B cell (primary cell): Measurements from ENCODE around the gene LAMTOR2. TPM values are rescaled to one million over a fixed set of nuclear protein-coding genes. Genes with fewer than 3 reads are reported as not detected.

Experiments
- ATAC-seq: fragments of 200-7000 bp; cut with Tn5 transposase; one replicate; pipeline ENCODE4 v1.10.0; 2021; ENCODE audit warnings: low read depth, mild to moderate bottlenecking, moderate number of reproducible peaks, moderate library complexity
- CTCF ChIA-PET: fragments of 350-600 bp; sonication (Branson Sonifier 250); formaldehyde crosslinking; loops from one replicate; lab custom pipeline; 2021; ENCODE audit warnings: antibody characterized with exemption, inconsistent platforms; lab: Charles Lee
- POLR2A ChIA-PET: fragments of 350-600 bp; sonication (Branson Sonifier 250); formaldehyde crosslinking; loops from one replicate; lab custom pipeline; 2021; ENCODE audit warnings: antibody characterized with exemption; lab: Charles Lee
- DNase-seq: peaks from one replicate; pipeline ENCODE4 v3.0.0; 2013
- H2AFZ ChIP-seq: 2 replicates; pipeline ENCODE4 v1.6.1; 2012; ENCODE audit warnings: mild to moderate bottlenecking, low read depth, low read length; ENCODE audit not compliant: insufficient read depth, poor library complexity, severe bottlenecking
- H3K27ac ChIP-seq, 2 donors: 1 replicate in 1 of 2; 2 replicates in 1 of 2; pipeline ENCODE4 v1.5.1; 2012 to 2013; ENCODE audit warnings: low read length in 2 of 2, mild to moderate bottlenecking in 2 of 2, moderate library complexity in 1 of 2
- H3K27me3 ChIP-seq, 4 experiments: fragments of 200-600 bp in 1 of 4; sonication (generic) in 1 of 4; replicated peaks in 1 of 4; 1 replicate in 2 of 4; 2 replicates in 2 of 4; pipeline versions ENCODE4 v1.6.1 to v1.7.0; 2013 to 2016; ENCODE audit warnings: low read length in 3 of 4, mild to moderate bottlenecking in 2 of 4, mixed read lengths in 1 of 4, moderate library complexity in 1 of 4; ENCODE audit not compliant: insufficient read depth in 4 of 4, control insufficient read depth in 3 of 4; ENCODE audit errors: control extremely low read depth in 1 of 4
- H3K36me3 ChIP-seq, 2 experiments: replicated peaks in 1 of 2; 1 replicate in 1 of 2; 2 replicates in 1 of 2; pipeline versions ENCODE4 v1.6.1 to v1.7.1; 2013; ENCODE audit warnings: low read length in 1 of 2; ENCODE audit not compliant: insufficient read depth in 2 of 2, control insufficient read depth in 1 of 2; ENCODE audit errors: control extremely low read depth in 1 of 2, extremely low read depth in 1 of 2
- H3K4me1 ChIP-seq, 2 donors: fragments of 200-600 bp in 1 of 2; sonication (generic) in 1 of 2; 1 replicate in 1 of 2; 2 replicates in 1 of 2; pipeline versions ENCODE4 v1.5.1 to v1.6.1; 2013 to 2017; ENCODE audit warnings: low read length in 2 of 2; ENCODE audit not compliant: control insufficient read depth in 2 of 2, insufficient read depth in 2 of 2
- H3K4me2 ChIP-seq: replicated peaks from 2 replicates; pipeline ENCODE3; 2012; ENCODE audit warnings: mild to moderate bottlenecking, low read depth, low read length; ENCODE audit not compliant: poor library complexity, severe bottlenecking
- H3K4me3 ChIP-seq, 5 experiments: fragments of 200-600 bp in 1 of 5; sonication (generic) in 1 of 5; 1 replicate in 3 of 5; 2 replicates in 2 of 5; pipeline versions ENCODE4 v1.5.1 to v1.7.0; 2011 to 2016; ENCODE audit warnings: low read length in 4 of 5, mild to moderate bottlenecking in 4 of 5, low read depth in 2 of 5, control low read depth in 1 of 5, moderate library complexity in 1 of 5; ENCODE audit not compliant: insufficient read depth in 1 of 5; ENCODE audit errors: control extremely low read depth in 1 of 5, extremely low read depth in 1 of 5
- H3K79me2 ChIP-seq: fragments of 200-600 bp; sonication (generic); one replicate; pipeline ENCODE4 v1.6.0; 2016; ENCODE audit warnings: low read length; ENCODE audit not compliant: control insufficient read depth, insufficient read depth
- H3K9ac ChIP-seq: fragments of 200-600 bp; sonication (generic); 2 replicates; pipeline ENCODE4 v1.6.1; 2017; ENCODE audit warnings: mild to moderate bottlenecking, low read length, moderate library complexity
- H3K9me3 ChIP-seq, 3 donors: one replicate each; pipeline versions ENCODE4 v1.6.1 to v1.7.1; 2013; ENCODE audit warnings: low read length in 2 of 3; ENCODE audit not compliant: control insufficient read depth in 2 of 3, insufficient read depth in 1 of 3; ENCODE audit errors: control extremely low read depth in 1 of 3
- H4K20me1 ChIP-seq: 2 replicates; pipeline ENCODE4 v1.6.0; 2012; ENCODE audit warnings: mild to moderate bottlenecking, low read length; ENCODE audit not compliant: insufficient read depth, control insufficient read depth, poor library complexity, severe bottlenecking
- H3K27ac Mint-ChIP-seq: one replicate; pipeline ENCODE4 v1.8.0; 2021; ENCODE audit warnings: mixed read lengths
- H3K27me3 Mint-ChIP-seq: one replicate; pipeline ENCODE4 v1.8.0; 2021; ENCODE audit warnings: mixed read lengths
- H3K4me1 Mint-ChIP-seq: one replicate; pipeline ENCODE4 v1.8.0; 2021; ENCODE audit warnings: mixed read lengths
- H3K4me3 Mint-ChIP-seq: one replicate; pipeline ENCODE4 v1.8.0; 2021; ENCODE audit warnings: mixed read lengths
- H3K9me3 Mint-ChIP-seq: one replicate; pipeline ENCODE4 v1.8.0; 2022; ENCODE audit warnings: mixed read lengths; ENCODE audit not compliant: insufficient read depth
- CTCF ChIP-seq: fragments of 200-600 bp; IDR thresholded peaks from one replicate; pipeline ENCODE4 v1.8.0; 2022; ENCODE audit warnings: antibody characterized with exemption, mild to moderate bottlenecking
- EZH2 ChIP-seq: IDR thresholded peaks from 2 replicates; pipeline ENCODE4 v1.6.1; 2012; ENCODE audit warnings: borderline replicate concordance, low read depth, mild to moderate bottlenecking, moderate library complexity, low read length; ENCODE audit not compliant: insufficient read depth, poor library complexity, severe bottlenecking
- WGBS: methylation state at CpG from one replicate; pipeline ENCODE4 v1.1.5; 2013; ENCODE audit warnings: missing lambda C conversion rate; ENCODE audit not compliant: insufficient coverage; 5-methylcytosine and 5-hydroxymethylcytosine counted together
- intact Hi-C: fragments of 100-400 bp; cut with micrococcal nuclease; formaldehyde crosslinking; loops from one replicate; pipeline ENCODE4 v1.10.0; 2022
- polyA plus RNA-seq: library from polyadenylated mRNA; depleted of rRNA; stranded (reverse); fragments of >200 nt; gene quantifications from 2 replicates; pipeline ENCODE4 v1.2.3, GENCODE V29; 2012
- total RNA-seq, 2 donors: library from RNA; stranded (reverse); fragments of 120-200 nt in 1 of 2; gene quantifications; 1 replicate in 1 of 2; 2 replicates in 1 of 2; pipeline versions ENCODE4 v1.2.3 to v1.2.4, GENCODE V29; 2013 to 2022

LAMTOR2 gene
- total and polyA plus RNA-seq, 2 donors (not counting 1 experiment from before 2014, with no cell fraction given): 31.5 to 55.9 TPM

GRCh38 chr1:156083800-156084790 lies 29.5 kb downstream of the LAMTOR2 start:
- Histone ChIP-seq H3K79me2 (no peaks in the 10 kb centered on the region), H3K4me3 (no peak overlapping the region), H3K9me3 (no peaks in the 10 kb centered on the region), H3K36me3 (no peaks in the 10 kb centered on the region), H3K4me2 (no peak overlapping the region), H3K4me1 (peaks cover 11 to 18% of the 10 kb centered on the region in 2 donors), H3K27ac (no peak overlapping the region), H3K27me3 (peaks cover 0 to 49% (median 21%) of the 10 kb centered on the region in 4 experiments), H3K9ac (no peak overlapping the region), H4K20me1 (no peaks in the 10 kb centered on the region), H2AFZ (no peak overlapping the region)
- CTCF ChIA-PET: interaction anchor here (0.6 to 4.6 kb wide), 5 partner anchors 12 to 493 kb away, joined by 3 to 25 read pairs (median 4); no protein-coding TSS in a partner anchor
- ATAC-seq: no peak
- intact Hi-C loops: loop anchor here (2.0 kb wide), 1 partner anchor 109 kb away; no protein-coding TSS in a partner anchor
- no peak overlapping the region for H3K27ac Mint-ChIP-seq
- peaks cover 17% of the 10 kb centered on the region for H3K4me1 Mint-ChIP-seq
- 42% methylated on average over 2 of the region's 7 CpGs for whole genome bisulfite sequencing
- H3K9me3 Mint-ChIP-seq: no peaks in the 10 kb centered on the region
- H3K4me3 Mint-ChIP-seq: peak overlapping the region; percentile 59
- no peak for TF ChIP-seq EZH2
- TF ChIP-seq CTCF: no peak
- H3K27me3 Mint-ChIP-seq: peaks cover 12% of the 10 kb centered on the region
- POLR2A ChIA-PET: interaction anchor here (0.6 kb wide), 1 partner anchor 43 kb away, joined by 10 read pairs; no protein-coding TSS in a partner anchor
- DNase-seq: no peak

GRCh38 chr1:156086256-156086662 lies 31.7 kb downstream of the LAMTOR2 start:
- POLR2A ChIA-PET: no interaction called here

More at GRCh38 chr1:156086256-156086662, 31.7 kb downstream of the LAMTOR2 start:
- Histone ChIP-seq H3K4me1 (peaks cover 18 to 24% of the 10 kb centered on the region in 2 donors), H3K9ac (no peak overlapping the region), H3K27ac (no peak overlapping the region), H3K4me2 (no peak overlapping the region), H3K4me3 (no peak overlapping the region), H3K9me3 (no peaks in the 10 kb centered on the region), H2AFZ (no peak overlapping the region), H3K79me2 (no peaks in the 10 kb centered on the region), H4K20me1 (no peaks in the 10 kb centered on the region), H3K27me3 (peaks cover 0 to 58% (median 23%) of the 10 kb centered on the region in 4 experiments), H3K36me3 (no peaks in the 10 kb centered on the region)
- no peak for DNase-seq
- Mint-ChIP-seq H3K4me3 (no peak overlapping the region), H3K27me3 (peaks cover 16% of the 10 kb centered on the region), H3K9me3 (no peaks in the 10 kb centered on the region), H3K4me1 (peaks cover 18% of the 10 kb centered on the region), H3K27ac (no peak overlapping the region)
- no peak for ATAC-seq
- intact Hi-C loops: no loop called here
- TF ChIP-seq EZH2 (no peak), CTCF (no peak)
- CTCF ChIA-PET: interaction anchor here (2.6 to 4.6 kb wide), 2 partner anchors 10 to 43 kb away, joined by 12 to 25 read pairs; no protein-coding TSS in a partner anchor
- WGBS: 71% methylated on average over 1 of the region's 1 CpG
